GM19238 (cell line): ENCODE measurements around the gene PKNOX2.
"Not testable (repeated sequence)": the region's sequence is repeated elsewhere in the genome, so short reads cannot be mapped to it uniquely, and the experiment has no call there.

Experiments used
- DNase-seq: peaks from one replicate; pipeline ENCODE4 v3.0.0; 2011; ENCODE audit warnings: low spot score; ENCODE audit not compliant: insufficient read length

PKNOX2 gene

GRCh38 chr11:125201525-125202141 is 37.1 kb downstream of the PKNOX2 start:
- DNase-seq, result no peak

DNA sequence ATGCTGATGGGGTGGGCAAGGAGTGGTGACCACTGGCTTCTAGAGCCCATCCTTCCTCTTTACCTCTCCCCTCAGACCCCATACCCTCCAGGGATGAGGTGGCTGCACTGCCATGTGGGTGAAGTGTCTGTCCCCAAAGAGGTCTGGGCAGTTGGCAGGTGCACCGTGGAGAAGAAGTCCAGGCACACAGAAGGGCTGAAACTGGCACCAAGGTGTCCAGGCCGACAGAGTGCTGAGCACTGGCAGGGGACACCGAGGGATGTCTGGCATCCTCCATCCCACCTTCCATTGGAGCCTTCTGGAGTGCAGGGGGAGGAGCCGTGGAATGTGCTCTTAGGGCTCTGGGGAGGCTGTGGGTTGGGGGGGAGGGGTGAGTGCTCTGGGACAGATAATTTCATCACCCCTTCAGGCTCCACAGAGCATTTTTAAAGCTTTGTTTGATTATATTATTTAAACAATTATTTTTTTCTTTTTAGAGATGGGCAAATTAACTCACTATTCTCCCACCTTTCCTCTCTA is 37.9 kb downstream of the PKNOX2 start:
- DNase-seq, result no peak

GRCh38 chr11:125202977-125203376 is 38.4 kb downstream of the PKNOX2 start:
- DNase-seq, result no peak

DNA sequence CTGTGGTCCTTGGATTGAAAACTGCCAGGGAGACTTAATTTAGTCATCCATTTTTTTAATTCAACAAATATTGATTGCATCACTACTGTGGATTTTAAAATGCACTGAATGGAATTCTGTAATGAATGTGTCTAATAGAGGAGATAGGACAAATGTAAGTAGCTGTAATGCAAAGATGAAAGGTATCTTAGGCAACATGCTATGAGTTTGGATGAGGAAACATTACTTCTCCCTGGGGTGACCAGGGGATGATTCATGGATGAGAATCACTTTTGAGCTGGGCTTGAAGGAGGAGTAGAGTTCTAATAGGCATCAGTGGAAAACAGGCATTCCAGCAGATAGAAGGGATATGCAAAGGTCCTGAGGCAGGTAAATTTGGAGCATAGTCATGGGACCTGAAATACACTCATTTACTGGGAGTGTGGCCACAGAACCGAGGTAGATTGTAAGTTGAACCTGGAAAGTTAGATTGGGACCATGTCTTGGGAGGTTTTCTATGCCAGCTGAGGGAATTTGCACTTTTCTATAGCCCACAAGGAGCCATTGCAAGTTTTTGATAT is 43.4 kb downstream of the PKNOX2 start:
- DNase-seq, result no peak

DNA sequence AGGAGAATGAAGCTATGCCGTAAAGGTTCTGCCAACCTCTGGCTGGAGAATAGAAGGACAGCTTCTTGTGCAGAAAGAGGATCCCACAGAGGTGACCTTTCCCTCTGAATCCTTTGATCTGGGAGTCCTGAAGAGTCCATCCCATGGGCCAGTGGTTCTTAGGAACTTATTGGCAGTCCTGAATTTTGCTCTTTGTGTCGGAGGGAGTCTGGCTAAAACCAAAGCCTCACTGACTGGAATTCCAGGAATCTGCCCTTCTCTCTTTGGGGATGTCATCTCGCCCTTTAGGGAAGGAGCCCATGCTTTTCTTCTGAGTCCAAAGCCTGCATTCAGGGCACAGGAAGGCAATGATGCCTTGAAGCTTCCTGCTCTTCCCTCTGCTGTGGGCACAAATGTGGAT is 45.5 kb downstream of the PKNOX2 start:
- no peak for DNase-seq

GRCh38 chr11:125211191-125211947 is 46.8 kb downstream of the PKNOX2 start:
- DNase-seq, result no peak

- no peak for DNase-seq
These were observed 47.4 kb downstream of the PKNOX2 start for GRCh38 chr11:125211948-125212340.

DNA sequence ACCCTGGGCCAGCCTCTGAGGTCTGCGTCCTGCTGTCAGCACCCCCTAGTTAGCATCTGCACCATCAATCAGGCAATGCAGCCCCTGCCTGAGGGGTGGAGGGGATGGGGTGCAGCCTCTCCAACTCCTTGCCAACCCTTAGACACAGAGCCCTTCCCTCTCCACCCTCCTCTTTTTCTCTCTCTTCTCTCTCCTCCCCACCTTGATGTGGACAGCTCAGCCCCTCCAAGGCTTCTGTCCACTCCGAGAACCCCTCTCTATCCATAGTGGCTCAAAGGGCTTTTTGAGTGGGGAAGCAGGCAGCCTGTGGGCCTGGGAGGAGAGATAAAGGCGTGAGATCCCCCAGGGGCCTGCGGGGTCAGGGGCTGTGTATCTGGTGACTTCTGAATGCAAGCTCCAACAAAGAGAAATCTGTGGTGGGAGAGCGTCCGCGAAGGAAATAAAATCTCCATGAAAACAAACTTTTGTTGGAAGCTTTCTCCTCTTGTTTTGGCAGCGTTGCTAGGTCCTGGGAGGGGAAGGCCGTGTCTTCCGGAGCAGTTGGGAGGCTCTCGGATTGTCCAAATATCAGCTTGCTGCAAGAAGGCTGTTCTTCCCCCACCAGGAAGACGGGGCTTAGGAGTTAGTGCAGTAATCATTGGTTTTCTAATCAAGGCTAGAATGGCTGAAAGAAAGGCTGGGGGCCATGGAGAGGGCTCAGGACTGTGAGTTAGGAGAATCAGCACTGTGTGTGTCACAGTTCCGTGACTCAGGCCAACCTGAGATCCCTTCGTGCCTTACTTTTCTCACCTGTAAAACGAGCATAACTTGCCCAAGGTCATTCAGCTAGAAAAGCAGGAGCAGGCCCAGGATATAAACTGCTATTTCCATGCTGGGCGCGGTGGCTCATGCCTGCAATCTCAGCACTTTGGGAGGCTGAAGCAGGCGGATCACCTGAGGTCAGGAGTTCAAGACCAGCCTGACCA is 50.3 kb downstream of the PKNOX2 start:
- DNase-seq, result no peak

DNA sequence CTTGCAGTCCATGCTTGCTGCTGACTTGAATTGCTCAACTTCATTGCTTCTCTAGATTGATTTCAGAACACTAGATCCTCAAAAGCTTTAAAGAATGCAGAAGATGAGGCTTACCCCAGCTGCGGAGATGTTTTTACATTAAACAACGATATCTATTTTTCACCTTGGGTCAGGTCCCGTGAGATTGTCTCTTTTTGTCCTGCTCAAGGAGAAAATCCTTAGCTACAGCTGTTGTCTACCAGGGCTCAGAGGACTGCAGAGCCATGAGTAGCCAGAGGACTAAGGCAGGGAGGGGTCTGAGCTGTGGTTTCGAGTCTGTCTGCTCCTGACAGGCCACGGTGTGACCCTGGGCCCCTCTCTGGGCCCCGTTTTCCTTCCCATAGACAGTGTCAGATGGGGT is 51.4 kb downstream of the PKNOX2 start:
- DNase-seq, result no peak

- DNase-seq, result no peak
These were observed 53.8 kb downstream of the PKNOX2 start for GRCh38 chr11:125218336-125218735.

- no peak for DNase-seq
These were observed 56.9 kb downstream of the PKNOX2 start for GRCh38 chr11:125221461-125221860.

- no peak for DNase-seq
These were observed 57.9 kb downstream of the PKNOX2 start for GRCh38 chr11:125222494-125222893.

DNA sequence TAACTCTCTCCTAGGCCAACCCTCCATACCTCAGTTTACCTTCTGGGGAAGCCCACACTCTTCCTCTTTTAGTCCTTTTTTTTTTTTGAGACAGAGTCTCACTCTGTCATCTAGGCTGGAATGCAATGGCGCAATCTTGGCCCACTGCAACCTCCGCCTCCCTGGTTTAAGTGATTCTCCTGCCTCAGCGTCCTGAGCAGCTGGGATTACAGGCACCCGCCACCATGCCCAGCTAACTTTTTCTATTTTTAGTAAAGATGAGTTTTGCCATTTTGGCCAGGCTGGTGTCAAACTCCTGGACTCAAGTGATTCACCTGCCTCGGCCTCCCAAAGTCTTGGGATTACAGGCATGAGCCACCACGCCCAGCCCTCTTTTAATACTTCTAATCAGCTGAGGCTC is 58.6 kb downstream of the PKNOX2 start:
- not testable (repeated sequence) for DNase-seq

GRCh38 chr11:125223901-125224361 is 59.4 kb downstream of the PKNOX2 start:
- no peak for DNase-seq

DNA sequence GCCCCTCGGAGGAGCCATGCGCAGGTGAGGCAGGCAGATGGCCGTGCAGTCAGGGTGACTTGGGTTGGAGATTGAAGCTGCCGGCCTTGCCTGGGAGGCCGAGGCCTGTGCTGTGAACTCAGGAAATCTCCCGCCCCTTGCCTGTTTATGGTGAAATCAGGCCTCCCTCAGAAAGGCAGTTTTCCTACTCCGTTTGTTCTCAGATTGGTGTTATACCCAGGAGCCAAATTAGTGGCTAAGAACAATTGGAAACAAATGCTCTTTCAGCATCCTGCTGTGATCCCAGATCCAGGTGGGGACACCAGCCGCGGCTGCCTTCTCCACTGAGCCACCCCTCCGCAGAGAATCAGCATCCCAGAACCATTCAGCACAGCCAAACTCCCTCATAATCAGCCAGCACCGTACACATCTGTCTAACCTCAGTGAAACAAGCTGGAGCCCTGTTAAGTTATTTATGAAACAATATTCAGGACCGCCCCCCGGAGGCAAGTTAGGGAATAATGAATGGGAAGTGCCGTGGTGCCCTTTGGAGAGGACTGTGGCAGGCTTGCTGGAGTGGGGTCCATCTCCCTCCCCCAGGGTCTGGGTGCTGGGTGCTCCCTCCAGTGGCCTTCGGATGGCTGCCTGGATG is 60.0 kb downstream of the PKNOX2 start:
- no peak for DNase-seq

DNA sequence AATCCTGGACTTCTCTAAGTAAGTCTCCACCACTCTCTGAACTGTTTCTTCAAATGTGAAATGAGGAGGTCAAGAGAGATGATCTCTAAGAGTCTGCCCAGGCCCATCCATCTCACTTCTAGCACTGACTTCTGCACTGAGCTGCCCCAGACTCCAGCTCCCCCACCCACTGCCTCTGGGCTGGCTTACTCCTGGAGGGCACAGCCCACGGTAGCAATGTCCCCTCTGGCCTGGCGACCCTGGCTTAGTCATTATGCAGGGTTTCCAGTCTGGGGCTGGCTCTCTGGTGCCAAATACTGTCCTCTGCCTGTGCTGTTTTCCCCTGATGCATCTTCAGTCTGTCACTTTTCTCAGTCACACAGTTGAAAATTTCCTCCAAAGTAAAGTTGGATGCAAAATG is 60.9 kb downstream of the PKNOX2 start:
- no peak for DNase-seq

DNA sequence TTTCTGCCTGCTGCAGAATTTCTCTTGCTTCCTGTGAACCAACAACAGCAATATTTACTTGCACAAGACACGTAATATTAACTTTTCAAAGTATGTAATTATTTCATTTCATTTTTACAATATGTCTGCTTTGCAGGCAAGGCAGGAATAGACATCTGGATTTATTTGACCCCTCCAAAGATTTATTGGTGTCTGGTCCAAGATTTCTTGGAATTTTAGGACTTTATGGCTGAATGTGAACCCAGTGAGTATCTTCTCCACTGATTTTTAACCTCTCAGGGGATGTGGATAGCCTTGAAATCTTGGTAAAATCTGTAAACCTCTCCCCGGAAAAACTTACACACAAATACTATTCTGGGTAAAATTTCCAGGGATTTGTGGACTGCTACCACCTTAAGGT is 61.5 kb downstream of the PKNOX2 start:
- DNase-seq, result no peak

DNA sequence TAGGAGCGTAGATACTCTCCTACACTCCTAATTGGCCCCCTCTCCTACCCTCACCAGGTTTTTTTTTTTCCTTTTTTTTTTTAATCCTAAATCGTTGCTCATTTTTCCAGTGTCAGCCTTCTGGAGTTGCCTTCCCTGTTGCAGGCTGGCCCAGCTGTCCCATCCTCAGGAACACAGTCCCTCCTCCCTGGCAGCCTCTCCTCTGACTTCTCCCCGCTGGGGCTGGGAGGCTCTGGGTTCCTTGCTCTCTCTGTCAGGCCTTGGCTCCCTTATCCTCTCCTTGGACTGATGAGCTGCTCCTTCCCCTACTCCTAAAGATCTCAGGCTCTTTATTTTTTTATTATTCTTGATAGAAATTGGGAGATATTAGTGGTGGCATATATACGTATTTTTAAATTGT is 62.2 kb downstream of the PKNOX2 start:
- no peak for DNase-seq

- no peak for DNase-seq
These were observed 62.6 kb downstream of the PKNOX2 start for GRCh38 chr11:125227151-125227550.

GRCh38 chr11:125228445-125228844 is 63.9 kb downstream of the PKNOX2 start:
- no peak for DNase-seq

GRCh38 chr11:125228993-125229392 is 64.4 kb downstream of the PKNOX2 start:
- DNase-seq, result no peak
